ENCODE results near the gene RCCD1. TPM values are rescaled to one million over a fixed set of nuclear protein-coding genes. Genes with fewer than 3 reads are reported as not detected.
"Not testable (repeated sequence)": the region's sequence is repeated elsewhere in the genome, so short reads cannot be mapped to it uniquely, and the experiment has no call there.

RCCD1 gene, protein sequence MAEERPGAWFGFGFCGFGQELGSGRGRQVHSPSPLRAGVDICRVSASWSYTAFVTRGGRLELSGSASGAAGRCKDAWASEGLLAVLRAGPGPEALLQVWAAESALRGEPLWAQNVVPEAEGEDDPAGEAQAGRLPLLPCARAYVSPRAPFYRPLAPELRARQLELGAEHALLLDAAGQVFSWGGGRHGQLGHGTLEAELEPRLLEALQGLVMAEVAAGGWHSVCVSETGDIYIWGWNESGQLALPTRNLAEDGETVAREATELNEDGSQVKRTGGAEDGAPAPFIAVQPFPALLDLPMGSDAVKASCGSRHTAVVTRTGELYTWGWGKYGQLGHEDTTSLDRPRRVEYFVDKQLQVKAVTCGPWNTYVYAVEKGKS
- polyA plus RNA-seq (2013, experiment 1 of 2): 10.6 TPM
- polyA plus RNA-seq (2013, experiment 2 of 2): 10.4 TPM

DNA sequence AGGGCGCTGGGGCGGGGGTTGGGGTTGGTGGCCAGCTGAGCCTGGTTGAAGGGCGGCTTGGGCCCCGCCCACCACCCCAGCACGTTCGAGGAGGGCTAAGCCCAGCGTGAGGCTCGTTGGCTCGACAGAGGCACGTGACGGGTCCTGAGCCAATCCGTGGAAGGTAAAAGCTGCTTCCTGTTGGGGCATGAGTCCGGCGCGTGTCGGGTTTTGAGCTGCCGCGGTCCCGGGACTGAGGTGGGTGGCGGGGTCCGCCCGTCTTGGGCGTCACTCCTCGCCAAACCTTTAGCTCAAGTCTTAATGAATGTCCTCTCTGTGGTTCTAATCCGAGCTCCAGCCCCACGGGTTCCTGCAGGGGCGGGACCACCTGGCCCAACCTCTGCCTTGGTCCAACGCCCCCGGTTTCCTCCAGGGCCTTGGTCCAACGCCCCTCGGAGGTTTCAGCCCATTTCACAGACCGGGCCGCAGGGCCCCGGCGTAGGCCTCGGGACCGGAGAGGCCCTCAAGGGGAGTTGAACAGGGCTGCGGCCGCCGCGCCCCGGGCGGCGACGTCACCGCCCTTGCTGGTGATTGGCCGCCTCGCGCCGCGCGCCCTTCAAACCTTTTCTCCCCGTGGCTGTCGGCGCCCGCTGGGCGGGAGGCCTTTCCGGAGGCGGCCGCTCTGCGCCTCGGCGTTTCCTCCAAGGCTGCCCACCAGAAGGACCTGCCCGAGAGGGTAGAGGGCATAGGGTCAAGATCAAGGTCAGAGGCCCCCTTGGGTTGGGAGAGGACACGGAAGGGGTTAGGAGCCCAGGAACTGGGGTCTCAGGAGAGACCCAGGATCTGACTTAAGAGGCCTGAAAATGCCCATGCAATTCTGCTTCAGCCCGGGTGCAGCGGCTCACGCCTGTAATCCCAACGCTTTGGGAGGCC lies at the start of gene RCCD1:
RCCD1 (plus strand) TSS at position 173 of the 912 bp plus-strand sequence. CDS start 1,851 bp downstream, outside the sequence.
- Histone ChIP-seq H3K36me3 (ENCODE audit: control insufficient read depth, insufficient read depth, low read length) (peaks cover 44% of the 10 kb centered on the region), H3K4me1 (ENCODE audit: control insufficient read depth, insufficient read depth, low read length, poor library complexity, severe bottlenecking) (peaks cover 12% of the 10 kb centered on the region), H3K9me3 (ENCODE audit: control insufficient read depth, low read length) (no peaks in the 10 kb centered on the region), H3K4me3 (ENCODE audit: extremely low read depth, insufficient read depth, low read length, poor library complexity, severe bottlenecking) (peak within 1 kb of the TSS; percentile 51), H3K27ac (ENCODE audit: low read depth, low read length, severe bottlenecking) (peak within 1 kb of the TSS; percentile 87)
- 8 to 19% methylated on average over 50 to 58 of the region's 69 CpGs for WGBS, 2 experiments (ENCODE audit: insufficient coverage in 2 of 2)

DNA sequence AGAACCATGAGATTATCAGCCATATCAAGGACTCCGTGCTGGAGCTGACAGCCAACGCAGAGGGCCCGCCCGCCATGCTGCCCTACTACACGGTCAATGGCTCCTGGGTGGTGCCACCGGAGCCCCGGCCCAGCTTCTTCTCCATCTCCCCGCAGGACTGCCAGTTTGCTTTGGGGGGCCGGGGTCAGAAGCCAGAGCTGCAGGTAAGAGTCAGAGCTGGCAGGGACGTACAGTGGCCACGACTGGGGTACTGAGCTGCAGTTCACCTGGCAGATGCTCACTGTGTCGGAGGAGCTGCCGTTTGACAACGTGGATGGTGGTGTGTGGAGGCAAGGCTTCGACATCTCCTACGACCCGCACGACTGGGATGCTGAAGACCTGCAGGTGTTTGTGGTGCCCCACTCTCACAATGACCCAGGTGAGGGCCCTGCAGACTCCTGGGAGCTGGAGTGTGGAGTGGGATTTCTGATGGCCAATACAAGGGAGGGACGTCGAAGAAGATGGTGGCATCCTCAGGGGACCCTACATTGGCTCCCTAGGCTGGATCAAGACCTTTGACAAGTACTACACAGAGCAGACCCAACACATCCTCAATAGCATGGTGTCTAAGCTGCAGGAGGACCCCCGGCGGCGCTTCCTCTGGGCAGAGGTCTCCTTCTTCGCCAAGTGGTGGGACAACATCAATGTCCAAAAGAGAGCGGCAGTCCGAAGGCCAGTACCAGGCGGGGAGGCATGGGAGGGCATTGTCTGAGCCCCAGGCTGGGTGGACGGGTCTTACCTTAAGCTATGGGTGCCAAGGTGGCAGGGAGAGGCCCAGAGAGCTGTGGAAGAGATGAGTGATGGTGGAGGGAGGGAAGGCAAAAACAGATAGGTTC lies 49.1 kb upstream of the RCCD1 start:
- 96% methylated on average over 26 of the region's 28 CpGs for WGBS, 2 experiments (ENCODE audit: insufficient coverage in 2 of 2)

DNA sequence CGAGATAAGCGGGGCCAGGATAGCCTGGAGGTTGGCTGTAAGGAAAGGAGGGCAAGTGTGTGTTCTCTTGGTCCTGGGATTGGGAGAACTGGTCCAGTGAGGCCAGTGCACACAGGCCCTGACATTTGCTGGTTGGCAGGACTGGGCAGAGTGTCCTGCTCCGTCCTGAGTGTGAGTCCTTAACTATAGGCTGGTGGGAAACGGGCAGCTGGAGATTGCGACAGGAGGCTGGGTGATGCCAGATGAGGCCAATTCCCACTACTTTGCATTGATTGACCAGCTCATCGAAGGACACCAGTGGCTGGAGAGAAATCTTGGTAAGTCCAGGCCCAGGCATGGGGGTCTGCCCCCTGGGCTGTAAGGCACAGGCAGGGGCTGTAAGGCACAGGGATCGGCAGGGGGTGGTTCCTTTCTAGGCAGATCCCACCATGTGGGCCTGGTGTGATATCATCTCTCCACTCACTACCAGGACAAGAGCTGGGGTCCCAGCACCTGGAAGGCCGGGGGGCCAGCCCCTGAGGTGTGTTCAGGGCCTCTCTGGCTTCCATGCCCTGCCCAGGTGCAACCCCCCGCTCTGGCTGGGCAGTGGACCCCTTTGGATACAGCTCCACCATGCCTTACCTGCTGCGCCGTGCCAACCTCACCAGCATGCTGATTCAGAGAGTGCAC lies 48.4 kb upstream of the RCCD1 start:
- no peaks in the 10 kb centered on the region for H3K4me1 ChIP-seq (ENCODE audit: control insufficient read depth, insufficient read depth, low read length, poor library complexity, severe bottlenecking)
- H3K27ac ChIP-seq (ENCODE audit: low read depth, low read length, severe bottlenecking): no peak overlapping the region
- H3K4me3 ChIP-seq (ENCODE audit: extremely low read depth, insufficient read depth, low read length, poor library complexity, severe bottlenecking): no peak overlapping the region
- no peaks in the 10 kb centered on the region for H3K9me3 ChIP-seq (ENCODE audit: control insufficient read depth, low read length)
- WGBS, 2 experiments (ENCODE audit: insufficient coverage in 2 of 2): 95 to 96% methylated on average over 9 of the region's 11 CpGs
- peaks cover 39% of the 10 kb centered on the region for H3K36me3 ChIP-seq (ENCODE audit: control insufficient read depth, insufficient read depth, low read length)

More for the DNA sequence above, 49.1 kb upstream of the RCCD1 start:
- Histone ChIP-seq H3K9me3 (ENCODE audit: control insufficient read depth, low read length) (no peaks in the 10 kb centered on the region), H3K4me1 (ENCODE audit: control insufficient read depth, insufficient read depth, low read length, poor library complexity, severe bottlenecking) (no peaks in the 10 kb centered on the region), H3K4me3 (ENCODE audit: extremely low read depth, insufficient read depth, low read length, poor library complexity, severe bottlenecking) (no peak overlapping the region), H3K27ac (ENCODE audit: low read depth, low read length, severe bottlenecking) (no peak overlapping the region), H3K36me3 (ENCODE audit: control insufficient read depth, insufficient read depth, low read length) (peaks cover 34% of the 10 kb centered on the region)

DNA sequence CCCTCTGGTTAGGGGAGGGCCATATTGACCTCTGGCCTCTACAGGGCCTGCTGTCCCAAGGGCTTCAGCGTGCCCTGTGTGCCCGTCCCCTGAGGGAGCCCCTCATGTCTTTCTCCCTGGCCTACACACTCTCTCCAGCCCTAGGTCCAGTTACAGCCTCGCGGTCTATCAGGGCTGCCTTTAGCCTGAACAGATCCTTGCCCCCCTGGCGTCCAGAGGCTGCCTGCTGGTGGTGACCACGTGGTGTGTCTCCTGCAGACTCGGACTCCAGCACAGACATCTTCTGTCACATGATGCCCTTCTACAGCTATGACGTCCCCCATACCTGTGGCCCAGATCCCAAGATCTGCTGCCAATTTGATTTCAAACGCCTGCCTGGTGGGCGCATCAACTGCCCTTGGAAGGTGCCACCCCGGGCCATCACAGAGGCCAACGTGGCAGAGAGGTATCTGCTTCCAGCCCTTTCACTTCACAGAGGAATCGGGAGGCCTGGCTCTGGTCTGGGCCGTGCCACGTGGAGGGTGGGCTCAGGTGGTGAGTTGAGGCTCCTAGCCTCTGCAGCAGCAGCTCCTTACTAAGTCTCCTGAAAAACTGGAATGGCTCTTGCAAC lies 47.5 kb upstream of the RCCD1 start:
- H3K4me1 ChIP-seq (ENCODE audit: control insufficient read depth, insufficient read depth, low read length, poor library complexity, severe bottlenecking): no peaks in the 10 kb centered on the region
- no peak overlapping the region for H3K4me3 ChIP-seq (ENCODE audit: extremely low read depth, insufficient read depth, low read length, poor library complexity, severe bottlenecking)
- H3K27ac ChIP-seq (ENCODE audit: low read depth, low read length, severe bottlenecking): no peak overlapping the region
- H3K9me3 ChIP-seq (ENCODE audit: control insufficient read depth, low read length): no peaks in the 10 kb centered on the region
- H3K36me3 ChIP-seq (ENCODE audit: control insufficient read depth, insufficient read depth, low read length): peaks cover 46% of the 10 kb centered on the region
- 87 to 95% methylated on average over 14 to 15 of the region's 15 CpGs for WGBS, 2 experiments (ENCODE audit: insufficient coverage in 2 of 2)

DNA sequence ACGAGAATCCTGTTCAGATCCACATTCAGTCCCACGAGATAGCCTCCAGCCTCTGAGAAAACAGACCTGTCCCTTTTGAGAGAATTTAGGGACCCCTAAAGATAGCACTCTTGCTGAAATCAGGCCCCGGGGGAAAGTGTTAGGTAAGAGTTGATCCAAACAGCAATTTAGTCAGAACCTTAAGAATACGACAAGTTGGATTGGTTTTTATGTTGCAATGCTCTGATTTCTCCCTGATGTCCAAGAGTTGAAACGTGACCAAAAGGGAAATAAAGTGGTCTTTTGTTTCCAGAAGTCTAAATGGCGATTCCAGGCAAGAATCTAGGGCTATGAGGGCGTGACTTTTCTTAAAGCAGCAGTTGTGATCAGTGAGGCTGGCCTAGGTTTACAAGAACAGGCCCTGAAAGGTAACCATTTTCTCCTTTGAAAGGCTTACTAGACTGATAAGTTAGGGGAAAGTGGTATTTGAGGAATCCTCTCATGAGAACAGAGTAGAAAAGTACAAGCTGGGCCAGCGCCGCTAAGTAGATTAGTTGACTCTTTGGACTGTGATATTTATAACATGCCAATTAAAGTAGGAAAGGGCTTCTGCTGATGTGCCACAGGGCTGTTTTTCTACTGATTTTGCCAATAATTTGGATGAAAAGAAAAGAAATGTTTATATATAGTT lies 46.7 kb upstream of the RCCD1 start:
- no peaks in the 10 kb centered on the region for H3K9me3 ChIP-seq (ENCODE audit: control insufficient read depth, low read length)
- H3K4me3 ChIP-seq (ENCODE audit: extremely low read depth, insufficient read depth, low read length, poor library complexity, severe bottlenecking): no peak overlapping the region
- no peak overlapping the region for H3K27ac ChIP-seq (ENCODE audit: low read depth, low read length, severe bottlenecking)
- 85 to 87% methylated on average over 8 to 9 of the region's 9 CpGs for WGBS, 2 experiments (ENCODE audit: insufficient coverage in 2 of 2)
- no peaks in the 10 kb centered on the region for H3K4me1 ChIP-seq (ENCODE audit: control insufficient read depth, insufficient read depth, low read length, poor library complexity, severe bottlenecking)
- peaks cover 54% of the 10 kb centered on the region for H3K36me3 ChIP-seq (ENCODE audit: control insufficient read depth, insufficient read depth, low read length)

DNA sequence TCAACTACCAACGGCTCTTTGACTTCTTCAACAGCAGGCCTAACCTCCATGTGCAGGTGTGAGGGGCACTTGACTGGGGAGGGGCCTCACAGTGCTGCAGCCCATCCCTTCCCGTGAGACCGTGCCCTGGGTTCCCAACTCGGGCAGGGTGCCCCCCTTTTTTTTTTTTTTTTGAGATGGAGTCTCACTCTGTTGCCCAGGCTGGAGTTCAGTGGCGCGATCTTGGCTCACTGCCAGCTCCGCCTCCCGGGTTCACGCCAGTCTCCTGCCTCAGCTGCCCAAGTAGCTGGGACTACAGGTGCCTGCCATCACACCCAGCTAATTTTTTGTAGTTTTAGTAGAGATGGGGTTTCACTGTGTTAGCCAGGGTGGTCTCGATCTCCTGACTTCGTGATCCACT lies 45.2 kb upstream of the RCCD1 start:
- 94 to 96% methylated on average over 6 to 9 of the region's 11 CpGs for WGBS, 2 experiments (ENCODE audit: insufficient coverage in 2 of 2)
- peaks cover 63% of the 10 kb centered on the region for H3K36me3 ChIP-seq (ENCODE audit: control insufficient read depth, insufficient read depth, low read length)
- not testable (repeated sequence) for H3K27ac ChIP-seq (ENCODE audit: low read depth, low read length, severe bottlenecking); H3K4me1 ChIP-seq (ENCODE audit: control insufficient read depth, insufficient read depth, low read length, poor library complexity, severe bottlenecking); H3K4me3 ChIP-seq (ENCODE audit: extremely low read depth, insufficient read depth, low read length, poor library complexity, severe bottlenecking); H3K9me3 ChIP-seq (ENCODE audit: control insufficient read depth, low read length)

DNA sequence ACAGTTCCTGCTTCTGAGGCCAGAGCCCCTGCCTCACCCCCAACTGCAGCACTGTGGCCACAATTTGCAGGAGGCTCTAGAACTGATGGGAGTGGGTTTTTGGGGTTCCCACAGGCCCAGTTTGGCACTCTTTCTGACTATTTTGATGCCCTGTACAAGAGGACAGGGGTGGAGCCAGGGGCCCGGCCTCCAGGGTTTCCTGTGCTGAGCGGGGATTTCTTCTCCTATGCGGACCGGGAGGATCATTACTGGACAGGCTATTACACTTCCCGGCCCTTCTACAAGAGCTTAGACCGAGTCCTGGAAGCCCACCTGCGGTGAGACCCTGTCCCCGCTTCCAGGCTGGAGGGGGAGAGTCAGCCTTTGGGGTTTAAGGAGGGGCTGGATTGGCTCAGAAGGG lies 44.7 kb upstream of the RCCD1 start:
- whole genome bisulfite sequencing, 2 experiments (ENCODE audit: insufficient coverage in 2 of 2): 97 to 99% methylated on average over 8 of the region's 8 CpGs
- H3K4me3 ChIP-seq (ENCODE audit: extremely low read depth, insufficient read depth, low read length, poor library complexity, severe bottlenecking): no peak overlapping the region
- H3K27ac ChIP-seq (ENCODE audit: low read depth, low read length, severe bottlenecking): no peak overlapping the region
- no peaks in the 10 kb centered on the region for H3K4me1 ChIP-seq (ENCODE audit: control insufficient read depth, insufficient read depth, low read length, poor library complexity, severe bottlenecking)
- no peaks in the 10 kb centered on the region for H3K9me3 ChIP-seq (ENCODE audit: control insufficient read depth, low read length)
- H3K36me3 ChIP-seq (ENCODE audit: control insufficient read depth, insufficient read depth, low read length): peaks cover 63% of the 10 kb centered on the region

DNA sequence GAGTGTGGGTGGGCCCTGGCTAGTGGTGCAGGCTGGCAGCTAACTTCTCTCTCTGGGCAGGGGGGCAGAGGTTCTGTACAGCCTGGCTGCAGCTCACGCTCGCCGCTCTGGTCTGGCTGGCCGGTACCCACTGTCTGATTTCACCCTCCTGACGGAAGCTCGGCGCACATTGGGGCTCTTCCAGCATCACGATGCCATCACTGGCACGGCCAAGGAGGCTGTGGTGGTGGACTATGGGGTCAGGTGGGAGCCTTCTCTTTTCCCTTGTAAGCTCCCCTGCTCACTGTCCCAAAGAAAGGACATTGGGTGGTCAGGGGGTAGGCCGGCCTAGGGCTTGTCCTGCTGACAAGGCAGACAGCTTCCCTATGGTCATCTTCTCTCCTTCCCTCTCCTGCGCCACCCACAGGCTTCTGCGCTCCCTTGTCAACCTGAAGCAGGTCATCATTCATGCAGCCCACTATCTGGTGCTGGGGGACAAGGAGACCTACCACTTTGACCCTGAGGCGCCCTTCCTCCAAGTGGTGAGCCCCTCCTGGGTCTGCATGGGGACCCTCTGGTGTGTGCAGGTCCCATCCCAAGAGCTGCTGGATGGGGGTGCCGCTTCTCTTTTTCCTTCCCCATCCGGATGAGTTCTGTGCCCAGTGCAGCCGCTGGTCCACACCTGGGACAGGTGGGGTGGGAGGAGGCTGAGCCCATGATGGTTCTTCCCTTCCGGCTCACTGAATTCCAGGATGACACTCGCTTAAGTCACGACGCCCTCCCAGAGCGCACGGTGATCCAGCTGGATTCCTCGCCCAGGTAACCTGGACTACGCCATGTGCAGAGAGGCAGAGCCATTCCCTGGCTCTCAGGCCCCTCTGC lies 44.0 kb upstream of the RCCD1 start:
- peaks cover 56% of the 10 kb centered on the region for H3K36me3 ChIP-seq (ENCODE audit: control insufficient read depth, insufficient read depth, low read length)

DNA sequence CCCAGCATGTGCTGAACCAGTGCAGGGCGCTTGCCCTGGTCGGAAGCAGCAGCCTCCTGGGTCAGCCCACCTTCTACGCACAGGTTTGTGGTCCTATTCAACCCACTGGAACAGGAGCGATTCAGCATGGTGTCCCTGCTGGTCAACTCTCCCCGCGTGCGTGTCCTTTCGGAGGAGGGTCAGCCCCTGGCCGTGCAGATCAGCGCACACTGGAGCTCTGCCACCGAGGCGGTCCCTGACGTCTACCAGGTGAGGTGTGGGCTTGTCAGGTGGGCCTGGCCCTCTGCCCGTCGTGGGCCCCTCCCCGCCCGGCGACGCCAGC lies 43.4 kb upstream of the RCCD1 start:
- Histone ChIP-seq H3K27ac (ENCODE audit: low read depth, low read length, severe bottlenecking) (no peak overlapping the region), H3K4me3 (ENCODE audit: extremely low read depth, insufficient read depth, low read length, poor library complexity, severe bottlenecking) (no peak overlapping the region), H3K9me3 (ENCODE audit: control insufficient read depth, low read length) (no peaks in the 10 kb centered on the region), H3K36me3 (ENCODE audit: control insufficient read depth, insufficient read depth, low read length) (peaks cover 50% of the 10 kb centered on the region), H3K4me1 (ENCODE audit: control insufficient read depth, insufficient read depth, low read length, poor library complexity, severe bottlenecking) (peaks cover 9% of the 10 kb centered on the region)
- WGBS, 2 experiments (ENCODE audit: insufficient coverage in 2 of 2): 96 to 97% methylated on average over 11 to 17 of the region's 19 CpGs

More for the DNA sequence above, 44.0 kb upstream of the RCCD1 start:
- Histone ChIP-seq H3K9me3 (ENCODE audit: control insufficient read depth, low read length) (no peaks in the 10 kb centered on the region), H3K27ac (ENCODE audit: low read depth, low read length, severe bottlenecking) (no peak overlapping the region), H3K4me1 (ENCODE audit: control insufficient read depth, insufficient read depth, low read length, poor library complexity, severe bottlenecking) (peaks cover 3% of the 10 kb centered on the region), H3K4me3 (ENCODE audit: extremely low read depth, insufficient read depth, low read length, poor library complexity, severe bottlenecking) (no peak overlapping the region)
- 96 to 100% methylated on average over 10 to 19 of the region's 24 CpGs for WGBS, 2 experiments (ENCODE audit: insufficient coverage in 2 of 2)
